Inflammatory macrophage (primary cell): Measurements from ENCODE around the gene SUPT3H.
"Not testable (repeated sequence)": the region's sequence is repeated elsewhere in the genome, so short reads cannot be mapped to it uniquely, and the experiment has no call there.

Source experiments
- DNase-seq, 2 donors: peaks; one replicate each; pipeline ENCODE4 v3.0.0-alpha.2; 2020 to 2022

Gene SUPT3H

GRCh38 chr6:45049188-45049843, 328.4 kb downstream of the SUPT3H start:
- DNase-seq = peak; percentile 78 to 82

DNA sequence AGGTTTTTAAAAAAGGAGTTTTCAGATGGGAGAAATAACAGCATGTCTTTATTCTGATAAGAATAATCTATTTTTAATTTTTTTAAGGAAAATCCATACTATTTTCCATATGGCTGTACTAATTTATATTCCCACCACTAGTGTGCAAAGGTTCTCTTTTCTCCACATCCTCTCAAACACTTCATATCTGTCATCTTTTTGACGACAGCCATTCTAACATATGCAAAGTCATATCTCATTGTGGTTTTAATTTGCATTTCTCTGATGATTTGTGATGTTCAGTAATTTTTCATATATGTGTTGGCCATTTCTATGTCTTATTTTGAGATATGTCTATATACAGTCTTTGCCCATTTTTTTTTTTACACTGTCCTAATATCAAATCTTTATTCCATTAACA, 330.2 kb downstream of the SUPT3H start:
- no peak for DNase-seq

- no peak for DNase-seq
These were observed 332.5 kb downstream of the SUPT3H start for GRCh38 chr6:45045253-45045601.

DNA sequence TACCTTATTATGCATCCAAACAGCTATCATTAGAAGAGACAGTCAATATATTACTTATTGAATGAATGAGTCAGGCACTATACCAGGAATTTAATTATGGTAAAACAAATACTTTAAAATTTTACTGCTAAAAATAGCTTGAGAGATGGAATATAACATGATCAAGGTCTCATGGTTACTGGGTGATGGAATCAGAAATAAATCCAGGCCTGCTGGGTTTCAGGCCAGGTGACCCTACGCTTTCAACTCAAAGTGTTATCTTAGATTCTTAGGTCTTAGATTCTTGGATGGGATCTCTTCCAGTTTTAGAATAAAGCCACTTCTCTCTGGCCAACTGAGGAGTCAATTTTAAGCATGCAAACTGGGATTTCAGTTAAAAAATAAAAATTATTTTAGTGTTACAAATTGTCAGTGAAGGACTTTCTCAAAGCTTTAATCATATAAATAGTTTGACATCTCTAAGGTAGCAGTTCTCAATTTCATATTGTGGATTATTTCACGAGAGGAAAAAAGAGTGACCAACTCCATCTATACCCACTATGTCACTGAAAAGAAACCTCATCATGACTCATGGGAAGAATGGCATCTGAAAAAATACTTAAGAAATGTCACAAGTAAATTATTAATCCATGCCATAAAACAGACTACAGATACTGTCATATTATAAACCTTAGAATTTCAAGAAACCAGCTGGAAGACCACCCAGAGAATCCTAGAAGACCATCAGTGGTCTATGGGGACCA, 333.1 kb downstream of the SUPT3H start:
- no peak for DNase-seq

- no peak for DNase-seq
These were observed 333.6 kb downstream of the SUPT3H start for GRCh38 chr6:45044086-45044485.

- not testable (repeated sequence) for DNase-seq
These were observed 335.1 kb downstream of the SUPT3H start for GRCh38 chr6:45042673-45043072.

DNA sequence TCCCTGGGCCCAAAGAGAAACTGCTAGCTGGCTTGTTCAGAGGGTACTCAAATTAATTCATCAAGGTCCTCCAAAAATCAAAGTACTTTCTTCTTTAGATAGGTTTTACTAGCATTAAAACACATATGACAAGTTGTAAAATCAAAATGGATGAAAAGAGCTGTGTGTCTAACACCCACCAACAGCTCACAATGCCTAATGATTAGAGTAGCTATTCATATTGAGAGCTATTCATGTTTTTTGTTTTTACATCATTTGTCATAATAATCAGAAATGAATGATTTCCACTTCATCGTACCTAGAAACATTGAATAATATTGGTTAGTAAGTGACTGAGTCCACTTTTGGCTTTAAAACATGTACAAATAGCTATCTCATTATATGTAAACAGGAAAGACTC, 339.5 kb downstream of the SUPT3H start:
- no peak for DNase-seq

- peak; percentile 55 to 64 for DNase-seq
These were observed 341.6 kb downstream of the SUPT3H start for GRCh38 chr6:45036103-45036502.

- no peak for DNase-seq
These were observed 345.3 kb downstream of the SUPT3H start for GRCh38 chr6:45032426-45032825.

- DNase-seq = peak; percentile 90 to 94
These were observed 346.1 kb downstream of the SUPT3H start for GRCh38 chr6:45031601-45032000.

DNA sequence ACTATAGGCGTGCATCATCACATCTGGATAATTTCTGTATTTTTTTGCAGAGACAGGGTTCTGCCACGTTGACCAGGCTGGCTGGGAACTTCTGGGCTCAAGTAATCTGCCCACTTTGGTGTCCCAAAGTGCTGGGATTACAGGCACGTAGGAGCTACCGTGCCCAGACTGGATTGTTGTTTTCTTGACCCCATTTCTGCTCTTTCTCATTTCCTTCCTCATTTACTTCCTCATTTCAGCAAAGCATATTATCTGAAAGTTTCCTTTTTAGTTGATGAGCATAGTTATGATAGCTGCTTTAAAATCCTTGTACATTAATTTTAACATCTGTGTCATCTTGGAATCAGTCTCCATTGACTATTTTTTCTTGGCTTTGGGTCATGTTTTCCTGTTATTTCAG, 350.6 kb downstream of the SUPT3H start:
- peak; percentile 19 to 44 for DNase-seq

DNA sequence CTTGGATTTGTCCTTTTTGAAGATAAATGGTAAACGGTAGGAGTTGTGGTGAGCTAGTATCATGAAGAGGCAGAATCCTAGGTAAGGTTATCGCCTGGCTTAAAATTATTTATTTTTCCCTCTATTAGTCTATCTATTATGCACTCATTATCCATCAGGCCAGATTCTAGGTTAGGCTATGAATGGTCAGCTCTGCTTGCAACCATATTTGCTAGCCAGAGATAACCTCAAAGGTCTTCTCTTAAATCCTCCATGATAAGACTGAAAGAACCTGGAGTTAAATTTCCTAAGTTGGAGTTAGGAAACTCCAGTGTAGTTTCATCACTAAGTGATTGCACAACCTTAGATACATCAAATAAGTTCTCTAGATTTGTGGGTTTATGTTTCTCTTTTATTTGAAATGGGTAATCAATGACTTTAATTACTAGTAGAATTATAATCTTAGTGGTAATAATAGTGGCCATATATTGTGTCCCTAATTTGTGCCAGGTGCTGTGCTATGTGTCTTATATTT, 351.7 kb downstream of the SUPT3H start:
- peak; percentile 40 to 53 for DNase-seq

DNA sequence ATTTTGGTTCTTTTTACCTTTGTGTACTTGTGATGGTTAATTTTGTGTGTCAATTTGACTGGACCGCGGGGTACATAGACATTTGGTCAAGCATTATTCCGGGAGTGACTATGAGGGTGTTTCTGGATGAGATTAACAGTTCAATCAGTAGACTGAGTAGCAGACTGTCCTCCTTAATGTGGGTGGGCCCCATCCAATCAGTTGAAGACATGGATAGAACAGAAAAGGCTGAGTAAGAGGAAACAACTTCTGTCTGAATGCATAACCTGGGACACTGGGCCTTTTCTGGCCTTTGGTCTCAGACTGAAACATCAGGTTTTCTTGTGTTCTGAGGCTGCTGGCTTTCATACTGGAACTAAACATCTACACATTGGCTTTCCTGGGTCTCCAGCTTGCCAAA, 353.1 kb downstream of the SUPT3H start:
- no peak for DNase-seq

DNA sequence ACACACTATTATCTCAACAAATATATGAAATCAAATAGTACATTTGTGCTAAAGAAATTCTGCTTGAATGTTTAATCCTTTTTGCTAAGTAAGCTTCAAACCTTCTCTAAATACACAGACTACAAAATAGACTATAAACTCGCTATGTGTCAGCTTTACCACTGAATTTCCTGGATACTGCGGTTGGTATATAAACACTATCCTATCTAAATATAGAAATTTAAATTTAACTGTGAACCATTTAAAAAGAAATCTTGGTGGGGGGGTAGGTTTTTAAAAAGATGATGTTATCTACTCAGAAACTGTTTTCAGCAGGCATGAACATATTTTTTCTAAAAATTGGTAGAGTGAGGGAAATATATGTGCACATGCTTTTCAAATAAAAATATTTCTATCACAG, 356.1 kb downstream of the SUPT3H start:
- no peak for DNase-seq

DNA sequence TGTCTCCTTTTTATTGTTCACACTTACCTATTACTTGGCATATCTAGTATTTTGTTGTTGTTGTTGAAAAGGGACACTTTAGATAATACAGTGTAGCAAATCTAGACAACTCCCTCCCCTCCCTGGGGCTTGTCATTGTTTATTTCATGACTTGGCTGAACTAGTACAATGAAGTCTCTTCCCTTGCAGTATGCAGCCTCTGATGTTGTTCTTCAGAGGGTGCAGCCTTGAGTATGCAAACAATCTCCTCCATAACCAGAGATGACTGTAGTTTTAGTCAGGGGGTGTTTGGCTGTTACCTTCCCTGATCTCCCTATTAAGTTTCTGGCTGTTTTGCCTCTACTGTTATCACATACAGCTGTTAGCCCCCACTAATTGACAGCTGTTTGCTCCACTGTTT, 365.0 kb downstream of the SUPT3H start:
- no peak for DNase-seq

- no peak for DNase-seq
These were observed 368.2 kb downstream of the SUPT3H start for GRCh38 chr6:45009576-45009975.

GRCh38 chr6:45006893-45007292, 370.8 kb downstream of the SUPT3H start:
- DNase-seq = no peak

DNA sequence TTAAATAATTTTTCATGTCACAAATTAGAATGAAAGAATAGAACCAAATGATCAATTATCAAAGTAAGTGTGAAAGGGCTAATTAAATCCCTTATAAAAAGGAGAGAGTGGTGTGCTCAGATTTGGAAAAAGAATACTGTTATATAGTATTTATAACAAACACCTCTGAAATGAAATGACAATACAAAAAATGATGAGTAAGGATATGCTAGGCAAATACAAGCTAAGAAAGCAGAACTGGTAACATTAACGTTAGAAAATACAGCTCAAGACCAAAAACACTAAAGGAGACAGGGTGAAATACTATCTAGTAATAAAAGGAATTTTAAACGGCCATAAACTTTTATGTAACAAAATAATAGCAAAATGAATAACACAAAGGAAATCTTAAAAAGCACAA, 373.8 kb downstream of the SUPT3H start:
- DNase-seq = peak in 1 of 2 donors; percentile 30

DNA sequence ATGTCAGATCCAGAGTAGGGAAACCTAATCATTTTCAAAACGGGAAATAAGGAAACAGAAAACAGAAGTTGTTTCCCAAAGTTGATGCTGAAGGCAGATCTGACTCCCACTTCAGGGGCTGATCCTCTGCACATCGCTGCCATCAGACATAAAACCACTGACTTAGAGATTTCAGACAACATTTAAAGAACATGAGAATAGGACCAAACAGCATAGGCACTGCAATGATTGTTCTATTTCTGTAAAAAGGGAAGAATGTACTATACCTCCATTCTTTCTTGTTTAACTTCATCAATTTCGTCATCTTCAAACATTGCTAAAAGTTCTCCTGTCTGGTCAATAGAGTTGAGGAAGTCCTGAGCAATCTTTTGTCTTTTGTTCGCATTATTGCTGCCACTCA, 374.3 kb downstream of the SUPT3H start:
- peak; percentile 86 for DNase-seq

DNA sequence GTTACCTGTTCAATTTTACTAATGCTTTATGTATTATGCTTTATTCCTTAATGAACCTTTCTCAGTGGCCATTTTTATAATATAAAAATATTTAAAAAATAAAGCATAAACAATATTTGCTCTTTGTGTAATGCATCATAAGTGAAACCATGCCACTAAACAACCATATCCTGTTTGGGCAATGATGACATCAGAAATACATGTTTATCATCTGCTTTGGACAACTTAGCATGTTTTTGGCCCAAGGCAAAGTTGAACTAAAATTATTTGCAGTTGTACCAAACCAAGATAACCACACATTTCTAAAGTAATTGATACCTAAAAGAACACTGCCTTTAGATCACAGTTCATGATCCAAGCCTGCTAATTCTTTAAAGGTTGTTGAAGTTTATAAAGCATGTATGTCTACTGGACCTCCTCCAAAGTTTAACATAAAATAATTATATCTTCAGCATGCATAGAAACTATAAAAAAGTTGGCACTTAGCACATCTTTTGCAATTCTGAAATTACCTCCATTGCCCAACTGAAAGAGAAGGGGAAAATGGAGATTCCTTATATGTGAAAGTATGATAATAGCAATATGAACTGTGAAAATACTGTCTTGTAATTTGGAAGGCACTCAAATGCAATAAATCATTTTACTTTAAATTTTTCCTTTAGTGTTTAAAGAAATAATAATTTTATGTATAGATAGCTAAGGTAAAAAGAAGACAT, 375.2 kb downstream of the SUPT3H start:
- DNase-seq = no peak

- no peak for DNase-seq
These were observed 376.1 kb downstream of the SUPT3H start for GRCh38 chr6:45001663-45002062.

DNA sequence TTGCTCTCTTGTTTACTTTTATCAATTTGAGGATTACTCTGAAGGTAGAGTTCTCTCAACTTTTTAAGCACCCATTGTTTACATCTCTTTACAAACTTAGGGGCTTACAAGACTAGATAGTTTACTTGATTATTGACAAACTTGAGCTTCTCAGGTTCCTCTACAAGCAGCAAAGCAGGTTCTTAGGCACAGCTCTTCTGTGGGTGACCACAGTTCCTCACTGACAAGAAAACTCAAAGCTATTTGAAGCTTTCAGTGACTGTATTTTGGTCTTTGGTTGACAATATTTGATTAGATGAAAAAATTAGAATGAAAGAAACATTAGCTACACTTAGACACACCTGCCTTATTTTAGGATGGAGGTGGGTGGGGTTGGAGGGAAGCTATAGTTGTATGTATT, 376.9 kb downstream of the SUPT3H start:
- no peak for DNase-seq

GRCh38 chr6:44999066-44999465, 378.7 kb downstream of the SUPT3H start:
- no peak for DNase-seq
